Esophagus squamous epithelium (tissue), 5 donors: Measurements from ENCODE around the gene RTKN. TPM values are rescaled to one million over a fixed set of nuclear protein-coding genes. Genes with fewer than 3 reads are reported as not detected.

Source experiments
- DNase-seq: peaks from one replicate; lab custom pipeline; 2025; lab: John Stamatoyannopoulos, UW
- H3K27ac ChIP-seq, 4 donors: fragments of 200-600 bp; sonication (generic); one replicate each; pipeline ENCODE4 v1.5.1; 2016 to 2019; ENCODE audit warnings: mild to moderate bottlenecking in 1 of 4
- H3K27me3 ChIP-seq, 4 donors: fragments of 200-600 bp; sonication (generic); 1 replicate in 3 of 4; 2 replicates in 1 of 4; pipeline versions ENCODE4 v1.5.1 to v1.6.0; 2017 to 2021; ENCODE audit warnings: antibody characterized with exemption in 1 of 4
- H3K36me3 ChIP-seq, 3 donors: fragments of 200-600 bp; sonication (generic); one replicate each; pipeline ENCODE4 v1.5.1; 2016 to 2019
- H3K4me1 ChIP-seq, 3 donors: fragments of 200-600 bp; sonication (generic); one replicate each; pipeline ENCODE4 v1.5.1; 2017 to 2019
- H3K4me3 ChIP-seq, 4 donors: fragments of 200-600 bp; sonication (generic); 1 replicate in 3 of 4; 2 replicates in 1 of 4; pipeline ENCODE4 v1.5.1; 2016 to 2019; ENCODE audit warnings: mild to moderate bottlenecking in 2 of 4, moderate library complexity in 1 of 4
- H3K9me3 ChIP-seq, 3 donors: fragments of 200-600 bp; sonication (generic); one replicate each; pipeline ENCODE4 v1.5.1; 2016 to 2019
- POLR2A ChIP-seq, 4 donors: fragments of 450-650 bp; IDR thresholded peaks; one replicate each; pipeline ENCODE4 v1.6.1; 2017; ENCODE audit warnings: antibody characterized with exemption in 4 of 4, mild to moderate bottlenecking in 4 of 4, moderate library complexity in 3 of 4
- WGBS, 2 donors: methylation state at CpG; one replicate each; pipeline ENCODE4 v1.1.5; 2018; 5-methylcytosine and 5-hydroxymethylcytosine counted together
- intact Hi-C: fragments of 100-400 bp; cut with DNase I; formaldehyde crosslinking; loops from one replicate; pipeline ENCODE4 v1.15.0; 2022
- total RNA-seq, 4 donors: library from RNA; depleted of rRNA; stranded (reverse); fragments of >200 nt; gene quantifications; one replicate each; pipeline ENCODE4 v1.1.0, GENCODE V29; 2016
- TF ChIP-seq, protein P1 (sequence below), 6 experiments: fragments of 450-650 bp in 4 of 6; fragments of 200-600 bp in 2 of 6; sonication (generic) in 2 of 6; IDR thresholded peaks; one replicate each; pipeline ENCODE4 v1.5.1; 2016 to 2019; ENCODE audit warnings: antibody characterized with exemption in 6 of 6, mild to moderate bottlenecking in 4 of 6, moderate library complexity in 4 of 6
- donor health status: DM: yes; HTN: yes; CAD: no.

RTKN gene
- total RNA-seq, 4 donors from 2014 or later, result 20.2 to 37.8 (median 27.9) TPM

DNA sequence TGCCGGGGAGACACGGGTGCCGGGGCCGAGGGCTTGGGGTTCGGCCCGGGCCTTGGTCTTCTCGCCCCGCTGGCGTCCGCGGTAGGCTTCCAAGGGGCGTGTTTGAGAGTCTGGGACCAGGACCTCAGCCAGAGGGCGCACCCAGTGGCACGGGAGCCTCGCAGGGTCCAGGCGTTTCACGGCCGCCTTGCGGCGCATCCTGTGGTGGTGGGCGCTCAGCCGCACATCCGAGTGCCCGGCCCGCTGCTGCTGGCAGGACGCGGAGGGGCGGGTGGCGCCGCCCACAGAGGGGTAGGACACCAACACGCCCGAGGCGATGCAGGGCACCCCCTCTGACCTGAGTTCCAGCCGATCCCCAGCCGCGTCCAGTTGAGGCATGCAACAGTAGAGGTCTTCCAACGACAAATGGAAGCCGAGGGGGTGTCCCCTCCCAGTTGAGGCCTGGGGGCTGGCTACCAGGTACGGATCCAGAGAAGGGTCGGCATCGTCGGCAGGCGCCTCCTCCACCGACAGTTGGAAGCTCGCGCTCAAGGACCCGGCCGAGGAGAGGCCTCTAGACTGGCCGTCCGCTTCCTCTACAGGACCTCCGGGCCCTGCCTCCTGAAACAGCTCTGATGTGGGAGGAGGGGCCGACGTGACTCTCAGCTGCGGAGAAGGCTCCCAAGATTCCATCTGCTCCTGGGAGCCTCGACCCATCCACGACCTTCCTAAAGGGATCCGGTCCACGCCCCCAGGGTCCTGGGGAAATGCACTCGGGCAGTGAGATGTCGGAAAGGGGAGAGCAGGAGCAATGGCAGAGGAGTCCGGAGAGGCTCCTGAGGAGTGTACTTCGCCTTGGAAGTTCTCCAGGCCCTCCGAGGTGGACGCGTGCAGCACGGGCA lies 26.6 kb downstream of the RTKN start:
- Histone ChIP-seq H3K4me3 (peak overlapping the region; percentile 33 to 74 (median 50)), H3K27me3 (peaks cover 0 to 25% (median 0%) of the 10 kb centered on the region in 4 donors), H3K9me3 (no peaks in the 10 kb centered on the region), H3K4me1 (peaks cover 20 to 33% (median 22%) of the 10 kb centered on the region in 3 donors), H3K27ac (peak overlapping the region in 3 of 4 donors; percentile 43 to 69 (median 54)), H3K36me3 (no peaks in the 10 kb centered on the region)
- intact Hi-C loops, result no loop called here
- WGBS, 2 donors, result 28 to 34% methylated on average over 5 to 12 of the region's 66 CpGs
- DNase-seq, result no peak
- TF ChIP-seq, protein P1, sequence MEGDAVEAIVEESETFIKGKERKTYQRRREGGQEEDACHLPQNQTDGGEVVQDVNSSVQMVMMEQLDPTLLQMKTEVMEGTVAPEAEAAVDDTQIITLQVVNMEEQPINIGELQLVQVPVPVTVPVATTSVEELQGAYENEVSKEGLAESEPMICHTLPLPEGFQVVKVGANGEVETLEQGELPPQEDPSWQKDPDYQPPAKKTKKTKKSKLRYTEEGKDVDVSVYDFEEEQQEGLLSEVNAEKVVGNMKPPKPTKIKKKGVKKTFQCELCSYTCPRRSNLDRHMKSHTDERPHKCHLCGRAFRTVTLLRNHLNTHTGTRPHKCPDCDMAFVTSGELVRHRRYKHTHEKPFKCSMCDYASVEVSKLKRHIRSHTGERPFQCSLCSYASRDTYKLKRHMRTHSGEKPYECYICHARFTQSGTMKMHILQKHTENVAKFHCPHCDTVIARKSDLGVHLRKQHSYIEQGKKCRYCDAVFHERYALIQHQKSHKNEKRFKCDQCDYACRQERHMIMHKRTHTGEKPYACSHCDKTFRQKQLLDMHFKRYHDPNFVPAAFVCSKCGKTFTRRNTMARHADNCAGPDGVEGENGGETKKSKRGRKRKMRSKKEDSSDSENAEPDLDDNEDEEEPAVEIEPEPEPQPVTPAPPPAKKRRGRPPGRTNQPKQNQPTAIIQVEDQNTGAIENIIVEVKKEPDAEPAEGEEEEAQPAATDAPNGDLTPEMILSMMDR (IDR thresholded peaks at IDR 0.05), result peak in 4 of 6 experiments; percentile 16 to 23 (median 18)
- no peak for TF ChIP-seq POLR2A (IDR thresholded peaks at IDR 0.05)

DNA sequence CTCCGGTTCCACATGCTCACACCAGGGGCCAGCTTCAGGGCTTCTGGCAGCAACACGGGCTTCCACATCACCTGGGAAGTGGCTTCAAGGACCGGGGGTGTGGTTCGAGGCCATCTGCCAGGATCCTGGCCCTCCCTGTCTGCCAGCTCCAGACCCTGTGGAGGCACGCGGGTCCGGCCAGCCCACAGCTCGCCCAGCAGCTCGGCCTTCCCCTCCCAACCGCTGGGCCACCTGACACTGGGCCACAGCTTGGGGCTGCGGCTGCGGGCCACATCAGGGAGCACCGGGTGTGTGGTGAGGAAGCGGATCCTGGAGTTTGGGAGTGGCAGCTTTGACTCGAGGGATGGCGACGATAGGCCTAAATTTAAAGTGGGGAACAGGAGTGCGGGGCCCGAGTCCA lies 27.3 kb downstream of the RTKN start:
- TF ChIP-seq, protein P1 (IDR thresholded peaks at IDR 0.05), result no peak
- TF ChIP-seq POLR2A (IDR thresholded peaks at IDR 0.05), result no peak
- peak overlapping the region; percentile 33 to 74 (median 50) for H3K4me3 ChIP-seq
- WGBS, 2 donors, result 20% methylated on average over 1 of the region's 19 CpGs; no CpG with 5 or more reads in 1 of the 2 donors
- no peaks in the 10 kb centered on the region for H3K36me3 ChIP-seq
- peaks cover 0 to 25% (median 0%) of the 10 kb centered on the region in 4 donors for H3K27me3 ChIP-seq
- H3K27ac ChIP-seq, result peak overlapping the region in 3 of 4 donors; percentile 43 to 69 (median 54)
- peaks cover 20 to 33% (median 22%) of the 10 kb centered on the region in 3 donors for H3K4me1 ChIP-seq
- intact Hi-C loops, result no loop called here
- no peaks in the 10 kb centered on the region for H3K9me3 ChIP-seq
- no peak for DNase-seq

DNA sequence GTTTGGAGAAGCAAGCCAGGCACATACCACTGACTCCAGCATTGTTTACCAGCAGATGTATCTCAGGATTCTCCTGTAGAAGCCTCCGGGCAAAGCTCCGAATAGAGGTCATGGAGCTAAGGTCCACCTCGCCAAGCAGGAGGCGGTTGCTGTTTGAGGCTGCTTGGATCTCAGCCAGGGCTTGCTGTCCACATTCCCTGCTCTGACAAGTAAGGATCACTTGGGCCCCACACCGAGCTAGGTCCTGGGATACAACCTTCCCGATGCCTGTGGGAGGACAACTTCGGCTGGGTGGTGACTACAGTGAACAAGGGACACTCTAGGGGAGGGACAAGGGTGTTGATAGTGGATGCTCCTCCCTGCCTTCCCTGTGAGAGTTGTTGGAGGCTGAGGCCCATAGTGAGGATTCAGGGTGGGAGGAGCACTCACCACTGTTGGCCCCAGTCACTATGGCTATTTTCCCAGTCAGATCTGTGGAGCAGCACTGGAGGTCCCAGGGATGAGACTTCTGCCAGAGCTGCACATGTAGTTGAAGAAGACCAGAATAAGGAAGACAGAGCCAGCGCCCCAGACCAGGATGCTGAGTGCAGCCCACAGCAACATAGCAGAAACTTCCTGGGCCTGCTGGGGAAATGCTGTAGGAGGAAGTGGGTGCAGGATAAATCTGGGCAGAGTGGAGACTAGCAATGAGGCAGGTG lies 28.6 kb downstream of the RTKN start:
- Histone ChIP-seq H3K9me3 (no peaks in the 10 kb centered on the region), H3K4me3 (no peak overlapping the region), H3K27me3 (peaks cover 0 to 25% (median 0%) of the 10 kb centered on the region in 4 donors), H3K4me1 (peaks cover 20 to 33% (median 22%) of the 10 kb centered on the region in 3 donors), H3K36me3 (no peaks in the 10 kb centered on the region), H3K27ac (no peak overlapping the region)
- TF ChIP-seq, protein P1 (IDR thresholded peaks at IDR 0.05), result no peak
- TF ChIP-seq POLR2A (IDR thresholded peaks at IDR 0.05), result no peak
- 48 to 63% methylated on average over 4 to 5 of the region's 8 CpGs for WGBS, 2 donors
- intact Hi-C loops, result no loop called here
- no peak for DNase-seq

DNA sequence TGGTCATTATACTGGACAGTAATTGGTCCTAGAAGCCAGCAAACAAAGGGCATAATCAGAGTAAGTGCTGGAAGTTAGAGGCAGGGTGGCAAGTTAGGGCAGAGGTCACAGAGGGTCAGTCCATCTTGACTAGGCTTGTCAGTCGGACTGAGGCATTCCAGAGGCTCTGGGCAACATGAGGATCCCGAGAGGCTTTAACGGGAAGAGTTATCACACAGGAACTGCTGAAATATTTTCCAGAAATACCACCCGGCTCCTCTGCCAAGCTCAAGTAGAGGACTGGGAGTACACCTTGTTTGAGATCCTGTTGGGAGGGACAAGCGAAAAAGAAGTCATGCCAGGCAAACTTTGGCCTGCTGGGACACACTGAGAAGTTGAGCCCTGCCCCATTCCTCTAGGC lies 34.1 kb downstream of the RTKN start:
- Histone ChIP-seq H3K27me3 (no peaks in the 10 kb centered on the region), H3K27ac (no peak overlapping the region), H3K9me3 (no peaks in the 10 kb centered on the region), H3K4me1 (peaks cover 0 to 10% (median 0%) of the 10 kb centered on the region in 3 donors), H3K4me3 (no peak overlapping the region), H3K36me3 (no peaks in the 10 kb centered on the region)
- intact Hi-C loops, result no loop called here
- WGBS, 2 donors, result 57 to 74% methylated on average over 4 to 5 of the region's 5 CpGs
- TF ChIP-seq, protein P1 (IDR thresholded peaks at IDR 0.05), result no peak
- no peak for TF ChIP-seq POLR2A (IDR thresholded peaks at IDR 0.05)
- DNase-seq, result no peak
